Esophagus (tissue), 2 donors: Measurements from ENCODE around the gene RHEX. TPM values are rescaled to one million over a fixed set of nuclear protein-coding genes. Genes with fewer than 3 reads are reported as not detected.

ENCODE experiments used
- H3K27ac ChIP-seq, 2 donors: one replicate each; pipeline ENCODE4 v1.5.1; 2013; ENCODE audit warnings: low read depth in 2 of 2, mild to moderate bottlenecking in 2 of 2, inconsistent platforms in 1 of 2, low read length in 1 of 2, moderate library complexity in 1 of 2
- H3K27me3 ChIP-seq, 2 donors: one replicate each; pipeline ENCODE4 v1.6.1; 2013; ENCODE audit warnings: low read length in 2 of 2, control low read depth in 1 of 2, mild to moderate bottlenecking in 1 of 2; ENCODE audit not compliant: insufficient read depth in 2 of 2, control insufficient read depth in 1 of 2
- H3K36me3 ChIP-seq, 2 donors: one replicate each; pipeline ENCODE4 v1.6.1; 2013; ENCODE audit warnings: low read length in 1 of 2; ENCODE audit not compliant: control insufficient read depth in 2 of 2, insufficient read depth in 2 of 2
- H3K4me1 ChIP-seq, 2 donors: one replicate each; pipeline ENCODE4 v1.6.1; 2013; ENCODE audit warnings: low read length in 1 of 2; ENCODE audit not compliant: control insufficient read depth in 2 of 2, insufficient read depth in 2 of 2
- H3K4me3 ChIP-seq, 2 donors: one replicate each; pipeline ENCODE4 v1.5.1; 2013; ENCODE audit warnings: low read length in 2 of 2, mild to moderate bottlenecking in 2 of 2, low read depth in 1 of 2, moderate library complexity in 1 of 2
- H3K9me3 ChIP-seq, 2 donors: one replicate each; pipeline ENCODE4 v1.6.1; 2013; ENCODE audit warnings: mild to moderate bottlenecking in 2 of 2, low read depth in 1 of 2, low read length in 1 of 2, moderate library complexity in 1 of 2; ENCODE audit not compliant: control insufficient read depth in 2 of 2, insufficient read depth in 1 of 2
- WGBS, 2 donors: extraction: QIAGEN DNeasy Blood & Tissue Kit; methylation state at CpG; one replicate each; pipeline ENCODE4 v1.1.7; 2013; 5-methylcytosine and 5-hydroxymethylcytosine counted together
- polyA plus RNA-seq, 2 donors: library from polyadenylated mRNA; stranded (reverse); fragments of 200-250 nt; gene quantifications; one replicate each; pipeline ENCODE4 v1.2.3, GENCODE V29; 2013
- donor health status: healthy with polysubstance abuse.
- donor health status: Bipolar disorder and iron deficiency.

Gene RHEX
- polyA plus RNA-seq, 2 donors, result 0.37 to 0.81 TPM

DNA sequence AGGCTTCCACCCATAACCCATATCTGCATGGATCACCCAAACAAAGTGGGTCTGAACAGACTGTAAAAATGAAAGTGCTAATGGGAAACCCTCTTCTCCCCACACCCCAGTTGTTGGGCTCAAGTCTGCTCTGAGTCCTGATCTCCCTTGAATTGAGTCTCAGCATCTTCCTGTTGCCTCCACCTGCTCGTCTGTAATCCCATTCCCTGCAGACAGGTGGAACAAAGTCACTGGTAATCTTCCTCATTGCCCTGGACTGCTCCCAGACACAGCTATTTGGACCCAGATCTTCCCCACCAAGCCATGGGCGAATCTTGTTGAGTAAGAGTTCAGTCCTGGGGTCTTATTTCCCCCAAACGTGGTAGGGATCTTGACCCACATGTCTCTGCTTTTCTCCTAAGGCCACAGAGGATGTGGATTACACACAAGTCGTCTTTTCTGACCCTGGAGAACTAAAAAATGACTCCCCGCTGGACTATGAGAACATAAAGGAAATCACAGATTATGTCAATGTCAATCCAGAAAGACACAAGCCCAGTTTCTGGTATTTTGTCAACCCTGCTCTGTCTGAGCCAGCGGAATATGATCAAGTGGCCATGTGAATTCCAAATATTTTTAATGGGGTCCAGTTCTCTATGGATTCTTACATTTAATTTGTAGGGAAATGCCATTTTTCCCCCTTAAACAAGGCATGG, 48.5 kb downstream of the RHEX start:
- H3K36me3 ChIP-seq, result no peaks in the 10 kb centered on the region
- no peak overlapping the region for H3K27ac ChIP-seq
- 76 to 84% methylated on average over 6 of the region's 6 CpGs for WGBS, 2 donors
- H3K27me3 ChIP-seq, result no peaks in the 10 kb centered on the region
- H3K4me3 ChIP-seq, result no peak overlapping the region
- peaks cover 0 to 3% of the 10 kb centered on the region in 2 donors for H3K4me1 ChIP-seq
- no peaks in the 10 kb centered on the region for H3K9me3 ChIP-seq

DNA sequence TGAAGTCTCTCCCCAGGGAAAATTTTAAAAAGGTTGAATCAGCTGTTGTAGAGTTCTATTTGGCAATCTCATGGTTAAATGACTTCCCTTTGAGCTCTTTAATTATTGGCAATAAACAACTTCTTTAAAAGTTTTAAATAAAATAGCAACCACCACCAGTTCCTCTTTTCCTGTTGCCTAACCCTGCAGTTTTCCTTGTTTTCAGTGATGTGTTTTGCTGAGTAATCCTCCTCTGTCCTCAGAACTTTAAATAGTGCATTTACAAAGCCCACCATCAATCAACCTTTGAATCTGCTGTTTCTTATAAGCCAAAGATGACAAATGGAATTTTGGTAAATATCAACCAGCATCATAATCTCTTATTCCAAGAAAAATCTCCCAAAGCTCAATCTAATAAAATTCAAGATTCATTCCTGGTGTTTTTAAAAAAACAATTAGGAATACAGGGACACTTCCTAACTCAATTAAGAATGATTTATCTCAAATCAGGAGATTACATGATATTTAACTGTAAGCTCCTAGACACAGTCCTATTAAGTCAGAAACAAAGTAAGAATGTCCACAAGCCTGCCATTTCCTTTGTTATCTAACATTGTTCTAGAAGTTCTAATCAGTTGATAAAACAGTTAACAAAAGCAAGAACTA, 49.4 kb downstream of the RHEX start:
- no peak overlapping the region for H3K4me3 ChIP-seq
- no peaks in the 10 kb centered on the region for H3K9me3 ChIP-seq
- no peaks in the 10 kb centered on the region for H3K36me3 ChIP-seq
- H3K27me3 ChIP-seq, result no peaks in the 10 kb centered on the region
- no peak overlapping the region for H3K27ac ChIP-seq
- peaks cover 0 to 3% of the 10 kb centered on the region in 2 donors for H3K4me1 ChIP-seq

- Histone ChIP-seq H3K27ac (no peak overlapping the region), H3K27me3 (no peaks in the 10 kb centered on the region), H3K4me1 (peaks cover 0 to 3% of the 10 kb centered on the region in 2 donors), H3K9me3 (no peaks in the 10 kb centered on the region), H3K36me3 (no peaks in the 10 kb centered on the region), H3K4me3 (no peak overlapping the region)
- WGBS, 2 donors, result 93% methylated on average over 10 of the region's 10 CpGs
These were observed 51.0 kb downstream of the RHEX start for GRCh38 chr1:206103979-206104378.

DNA sequence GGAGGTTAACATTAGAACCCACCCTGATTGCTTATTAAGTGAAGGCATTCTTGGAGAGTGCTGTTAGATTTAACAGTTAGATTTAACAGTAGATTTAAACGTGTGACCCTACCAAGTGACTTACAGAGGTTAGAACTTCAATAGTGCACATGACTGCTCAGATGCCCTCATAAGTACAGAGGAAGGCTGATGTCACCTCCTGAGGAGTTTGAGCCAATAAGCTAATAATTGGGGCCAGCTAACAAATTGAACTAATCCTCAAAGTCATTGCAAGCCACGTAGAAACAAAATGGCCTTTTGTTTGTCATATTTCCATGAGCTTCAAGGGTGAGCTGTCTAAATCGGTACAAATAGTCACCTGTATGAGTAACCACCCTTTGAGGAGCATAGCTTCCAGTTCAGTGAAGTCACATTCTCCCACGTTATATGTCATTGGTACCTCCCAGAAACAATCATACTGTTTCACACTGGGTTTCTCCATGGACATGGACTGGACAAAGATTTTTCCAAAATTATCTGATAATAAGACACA, 52.6 kb downstream of the RHEX start:
- no peaks in the 10 kb centered on the region for H3K36me3 ChIP-seq
- WGBS, 2 donors, result 57 to 64% methylated on average over 4 of the region's 4 CpGs

GRCh38 chr1:206106328-206107167, 53.6 kb downstream of the RHEX start:
- H3K36me3 ChIP-seq, result no peaks in the 10 kb centered on the region
- H3K27me3 ChIP-seq, result no peaks in the 10 kb centered on the region
- no peaks in the 10 kb centered on the region for H3K9me3 ChIP-seq
- no peak overlapping the region for H3K27ac ChIP-seq
- H3K4me3 ChIP-seq, result no peak overlapping the region
- 39 to 44% methylated on average over 8 of the region's 8 CpGs for WGBS, 2 donors
- H3K4me1 ChIP-seq, result peaks cover 0 to 3% of the 10 kb centered on the region in 2 donors

More for the DNA sequence above, 52.6 kb downstream of the RHEX start:
- H3K4me3 ChIP-seq, result no peak overlapping the region
- no peaks in the 10 kb centered on the region for H3K9me3 ChIP-seq
- H3K27me3 ChIP-seq, result no peaks in the 10 kb centered on the region
- H3K27ac ChIP-seq, result no peak overlapping the region
- peaks cover 0 to 3% of the 10 kb centered on the region in 2 donors for H3K4me1 ChIP-seq

GRCh38 chr1:206107168-206107544, 54.2 kb downstream of the RHEX start:
- H3K36me3 ChIP-seq, result no peaks in the 10 kb centered on the region
- 67 to 68% methylated on average over 7 of the region's 7 CpGs for WGBS, 2 donors
- H3K27ac ChIP-seq, result no peak overlapping the region
- no peaks in the 10 kb centered on the region for H3K27me3 ChIP-seq
- no peak overlapping the region for H3K4me3 ChIP-seq
- peaks cover 0 to 3% of the 10 kb centered on the region in 2 donors for H3K4me1 ChIP-seq
- no peaks in the 10 kb centered on the region for H3K9me3 ChIP-seq

GRCh38 chr1:206108635-206109034, 55.7 kb downstream of the RHEX start:
- H3K4me3 ChIP-seq, result no peak overlapping the region
- H3K9me3 ChIP-seq, result no peaks in the 10 kb centered on the region
- peaks cover 0 to 9% of the 10 kb centered on the region in 2 donors for H3K4me1 ChIP-seq
- H3K27ac ChIP-seq, result no peak overlapping the region
- WGBS, 2 donors, result 88 to 91% methylated on average over 2 of the region's 2 CpGs
- no peaks in the 10 kb centered on the region for H3K27me3 ChIP-seq
- H3K36me3 ChIP-seq, result no peaks in the 10 kb centered on the region

GRCh38 chr1:206109718-206110117, 56.7 kb downstream of the RHEX start:
- Histone ChIP-seq H3K27ac (no peak overlapping the region), H3K36me3 (no peaks in the 10 kb centered on the region)
- WGBS, 2 donors, result 83 to 86% methylated on average over 4 of the region's 4 CpGs

GRCh38 chr1:206110161-206110560, 57.2 kb downstream of the RHEX start:
- H3K4me3 ChIP-seq, result no peak overlapping the region
- no peaks in the 10 kb centered on the region for H3K9me3 ChIP-seq
- H3K4me1 ChIP-seq, result peaks cover 0 to 9% of the 10 kb centered on the region in 2 donors
- 90 to 98% methylated on average over 15 of the region's 15 CpGs for WGBS, 2 donors
- no peak overlapping the region for H3K27ac ChIP-seq
- no peaks in the 10 kb centered on the region for H3K36me3 ChIP-seq
- no peaks in the 10 kb centered on the region for H3K27me3 ChIP-seq

More at GRCh38 chr1:206109718-206110117, 56.7 kb downstream of the RHEX start:
- Histone ChIP-seq H3K4me3 (no peak overlapping the region), H3K27me3 (no peaks in the 10 kb centered on the region), H3K4me1 (peaks cover 0 to 9% of the 10 kb centered on the region in 2 donors), H3K9me3 (no peaks in the 10 kb centered on the region)
